Measurements from ENCODE around the gene CPXM2.

The CPXM2 gene

GRCh38 chr10:123870260-123870659 lies 21.3 kb downstream of the CPXM2 start:
- DNase-seq (ENCODE audit: low read depth in 2 of 2): no peak

- DNase-seq (ENCODE audit: low read depth in 2 of 2): no peak
Measured at GRCh38 chr10:123869020-123869414, 22.6 kb downstream of the CPXM2 start.

DNA sequence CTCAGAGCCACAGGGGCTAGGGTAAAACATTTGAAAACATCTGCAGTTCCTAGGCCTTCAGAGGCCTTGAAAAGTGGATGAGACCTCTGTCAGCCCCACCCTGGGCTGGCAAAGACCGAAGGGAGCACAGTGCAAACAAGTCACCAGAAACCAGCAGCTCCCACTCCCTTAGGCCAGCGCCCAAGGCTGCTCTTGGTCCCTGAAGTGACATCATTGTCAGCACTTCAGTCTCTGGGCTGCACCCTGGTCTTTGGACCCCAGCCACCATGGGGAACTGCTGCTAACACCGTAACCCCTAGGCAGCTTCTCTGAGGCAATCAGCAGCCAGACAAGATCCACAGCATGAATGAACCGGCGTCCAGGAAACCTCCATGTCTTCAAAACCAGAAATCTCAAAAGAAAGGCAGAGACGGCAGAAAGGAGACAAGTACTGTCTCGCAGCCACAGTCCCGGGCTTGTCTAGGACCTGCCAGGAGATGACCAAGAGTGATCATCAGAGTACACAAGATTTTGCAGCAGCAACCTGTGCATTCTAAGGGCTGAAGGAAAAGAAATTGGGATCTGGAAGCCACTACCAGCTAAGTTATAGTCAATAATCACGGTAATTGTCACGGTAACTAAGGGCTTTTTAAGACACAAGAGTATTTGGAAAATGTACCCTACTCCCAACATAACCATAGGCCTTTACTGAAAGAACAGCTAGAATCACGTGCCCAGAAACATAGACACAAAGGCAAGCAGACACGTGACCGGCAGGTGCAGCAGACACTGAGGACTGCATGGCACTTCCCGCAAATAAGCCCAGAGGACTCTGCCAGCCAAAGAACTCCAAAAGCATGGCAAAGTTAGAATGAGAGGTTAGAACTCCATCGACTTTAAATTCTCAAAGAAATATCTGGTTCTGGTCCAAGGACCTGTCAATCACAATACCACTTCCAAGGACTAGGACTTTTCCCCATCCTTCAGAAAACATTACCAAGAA lies 23.3 kb downstream of the CPXM2 start:
- no peak for DNase-seq (ENCODE audit: low read depth in 2 of 2)

DNA sequence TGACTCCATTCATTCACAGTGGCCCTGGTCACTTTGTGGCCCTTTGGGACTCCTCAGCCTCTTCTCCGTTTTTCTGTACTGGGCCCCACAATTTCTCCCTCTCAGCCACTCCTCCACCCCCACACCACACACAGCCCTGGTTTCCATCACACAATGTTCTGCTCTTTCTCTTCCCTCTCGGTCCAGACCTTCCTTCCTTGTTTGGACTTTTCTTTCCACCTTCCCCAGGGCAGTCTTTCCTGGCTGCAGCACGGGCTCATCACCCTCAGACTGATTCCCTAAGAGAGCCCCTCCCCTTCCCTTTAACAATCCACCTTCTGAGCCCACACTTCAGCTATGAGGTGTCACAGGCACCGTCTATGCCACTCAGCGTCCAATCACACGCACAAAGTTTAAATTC lies 25.7 kb downstream of the CPXM2 start:
- DNase-seq (ENCODE audit: low read depth in 2 of 2): no peak

- no peak for DNase-seq (ENCODE audit: low read depth in 2 of 2)
Measured at GRCh38 chr10:123865350-123865749, 26.3 kb downstream of the CPXM2 start.

- DNase-seq (ENCODE audit: low read depth in 2 of 2): no peak
Measured at GRCh38 chr10:123864923-123865322, 26.7 kb downstream of the CPXM2 start.

DNA sequence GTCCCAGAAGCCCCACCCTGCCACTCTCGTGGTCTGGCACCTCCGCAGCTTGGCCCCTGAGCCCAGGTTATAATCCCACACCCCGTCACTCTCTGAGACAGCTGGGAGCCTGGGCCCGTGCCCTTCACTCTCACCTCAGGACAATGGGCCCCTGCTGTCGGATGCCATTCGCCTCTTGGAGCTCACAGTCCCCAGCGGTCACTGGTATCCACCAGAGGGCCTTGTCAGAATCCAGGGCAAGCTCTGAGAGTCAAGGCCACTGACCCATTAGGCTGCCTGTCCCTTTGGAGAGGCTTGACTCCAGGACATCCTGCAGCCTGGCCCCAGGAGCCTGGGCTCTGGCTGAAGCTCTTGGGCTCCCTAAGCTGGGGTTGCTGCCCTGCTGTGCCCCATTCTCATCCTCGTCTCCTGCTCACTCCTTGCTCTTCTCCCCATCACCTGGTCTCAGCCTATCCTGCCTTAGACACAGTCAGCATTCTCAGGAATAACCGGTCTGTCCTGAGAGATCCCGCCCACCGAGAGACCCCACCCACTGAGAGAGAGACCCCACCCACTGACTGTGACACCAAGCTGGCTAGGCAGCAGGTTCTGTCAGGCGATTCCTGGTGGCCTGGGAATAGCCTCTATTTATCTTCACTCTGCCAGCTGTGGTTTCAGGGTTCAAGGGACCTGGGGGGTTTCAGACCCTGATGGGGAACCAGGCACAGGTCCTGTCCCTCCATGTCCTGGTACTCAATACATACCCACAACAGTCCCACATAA lies 27.7 kb downstream of the CPXM2 start:
- no peak for DNase-seq (ENCODE audit: low read depth in 2 of 2)

- DNase-seq (ENCODE audit: low read depth in 2 of 2): no peak
Measured at GRCh38 chr10:123863183-123863575, 28.4 kb downstream of the CPXM2 start.

- DNase-seq (ENCODE audit: low read depth in 2 of 2): peak; percentile 66 to 69
Measured at GRCh38 chr10:123862421-123863182, 29.0 kb downstream of the CPXM2 start.

- no peak for DNase-seq (ENCODE audit: low read depth in 2 of 2)
Measured at GRCh38 chr10:123860856-123861255, 30.8 kb downstream of the CPXM2 start.

- no peak for DNase-seq (ENCODE audit: low read depth in 2 of 2)
Measured at GRCh38 chr10:123860209-123860608, 31.4 kb downstream of the CPXM2 start.

- no peak for DNase-seq (ENCODE audit: low read depth in 2 of 2)
Measured at GRCh38 chr10:123859653-123860050, 32.0 kb downstream of the CPXM2 start.

DNA sequence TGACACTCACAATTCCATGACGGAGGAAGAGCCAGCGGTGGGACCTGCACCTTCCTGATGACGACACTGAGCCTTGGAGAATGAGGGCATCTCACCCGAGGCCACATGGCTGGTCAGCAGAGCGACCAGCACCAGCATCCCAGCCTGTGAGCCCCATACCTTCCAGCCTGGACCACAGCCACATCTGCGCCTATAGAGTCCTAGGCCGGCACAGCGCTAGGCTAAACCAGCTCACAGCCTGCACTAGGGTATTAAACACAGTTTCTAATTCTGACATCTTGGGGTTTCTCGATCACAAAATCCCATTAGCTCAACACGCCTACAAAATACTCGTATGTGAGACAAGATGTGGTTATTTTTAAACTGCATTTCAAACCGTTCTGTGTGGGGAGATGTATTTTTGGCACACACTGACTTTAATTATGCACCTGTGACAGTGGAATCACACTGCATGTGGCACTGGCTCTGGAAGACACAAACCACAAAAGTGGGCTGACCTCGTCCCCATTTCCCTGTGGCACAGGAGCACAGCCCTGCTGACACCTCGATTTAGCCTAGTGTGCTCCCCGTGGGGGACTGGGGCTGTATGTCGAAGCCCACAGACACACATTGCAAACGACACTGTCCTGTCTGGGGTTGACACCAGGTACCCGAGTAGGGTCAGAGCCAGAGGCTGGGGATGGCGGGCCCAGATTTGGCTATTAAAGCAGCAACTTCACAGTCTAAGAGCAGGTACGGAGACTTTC lies 32.5 kb downstream of the CPXM2 start:
- no peak for DNase-seq (ENCODE audit: low read depth in 2 of 2)

GRCh38 chr10:123858077-123858681 lies 33.4 kb downstream of the CPXM2 start:
- peak; percentile 95 to 96 for DNase-seq (ENCODE audit: low read depth in 2 of 2)

- no peak for DNase-seq (ENCODE audit: low read depth in 2 of 2)
Measured at GRCh38 chr10:123857616-123858015, 34.0 kb downstream of the CPXM2 start.

- peak in 1 of 2 experiments; percentile 42 for DNase-seq (ENCODE audit: low read depth in 2 of 2)
Measured at GRCh38 chr10:123855008-123855684, 36.5 kb downstream of the CPXM2 start.

DNA sequence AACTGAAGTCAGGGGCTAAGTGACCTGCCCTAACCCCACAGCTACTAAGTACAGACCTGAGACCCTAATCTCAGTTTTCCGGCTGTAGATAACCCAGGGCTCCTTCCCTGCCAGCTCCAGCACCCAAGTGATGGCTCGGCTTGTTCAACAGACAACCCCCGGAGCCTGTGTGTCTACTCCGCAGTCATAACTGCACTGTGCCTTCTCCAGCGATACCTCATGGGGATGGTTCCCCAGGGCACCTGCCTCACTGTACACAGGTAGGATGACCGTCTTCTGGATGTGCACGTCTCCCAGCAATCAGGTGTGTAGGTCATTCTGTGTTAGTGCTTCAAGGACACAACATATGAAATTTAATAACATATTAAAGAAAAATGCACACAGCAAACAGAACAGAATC lies 37.1 kb downstream of the CPXM2 start:
- DNase-seq (ENCODE audit: low read depth in 2 of 2): no peak

- no peak for DNase-seq (ENCODE audit: low read depth in 2 of 2)
Measured at GRCh38 chr10:123854003-123854402, 37.6 kb downstream of the CPXM2 start.

GRCh38 chr10:123852411-123852951 lies 39.1 kb downstream of the CPXM2 start:
- DNase-seq (ENCODE audit: low read depth in 2 of 2): no peak

Data from fibroblast of skin of left quadriceps (primary cell).